ENCODE results near the gene EMC10. TPM values are rescaled to one million over a fixed set of nuclear protein-coding genes. Genes with fewer than 3 reads are reported as not detected.

The EMC10 gene
- total RNA-seq, 2 donors from 2014 or later = 60.3 to 68.0 TPM

GRCh38 chr19:50506700-50507099 lies 30.4 kb downstream of the EMC10 start:
- Histone ChIP-seq H3K36me3 (replicated peaks in 1 of 2; ENCODE audit: insufficient read depth in 1 of 2, low read depth in 2 of 2) (no peaks in the 10 kb centered on the region), H3K27ac (no peak overlapping the region), H3K4me3 (no peak overlapping the region), H3K4me1 (peaks cover 9% of the 10 kb centered on the region), H3K27me3 (no peaks in the 10 kb centered on the region), H3K9me3 (no peaks in the 10 kb centered on the region)
- TF ChIP-seq POLR2A (IDR thresholded peaks at IDR 0.05) (no peak), CTCF (IDR thresholded peaks at IDR 0.05) (no peak)
- WGBS, 2 donors = 90 to 95% methylated on average over 4 to 10 of the region's 10 CpGs
- DNase-seq (no peak), ATAC-seq (no peak)
- intact Hi-C loops (cut with DNase I) = no loop called here

- DNase-seq (no peak), ATAC-seq (no peak)
- intact Hi-C loops (cut with DNase I) = no loop called here
- 88 to 93% methylated on average over 4 to 8 of the region's 8 CpGs for WGBS, 2 donors
- Histone ChIP-seq H3K4me3 (no peak overlapping the region), H3K27ac (no peak overlapping the region), H3K9me3 (no peaks in the 10 kb centered on the region), H3K27me3 (no peaks in the 10 kb centered on the region), H3K36me3 (replicated peaks in 1 of 2; ENCODE audit: insufficient read depth in 1 of 2, low read depth in 2 of 2) (no peaks in the 10 kb centered on the region), H3K4me1 (peaks cover 9% of the 10 kb centered on the region)
- TF ChIP-seq CTCF (IDR thresholded peaks at IDR 0.05) (no peak), POLR2A (IDR thresholded peaks at IDR 0.05) (no peak)
Observed at GRCh38 chr19:50507376-50507775, 31.1 kb downstream of the EMC10 start.

- H3K27me3 ChIP-seq = no peaks in the 10 kb centered on the region
- TF ChIP-seq POLR2A (IDR thresholded peaks at IDR 0.05) (no peak), CTCF (IDR thresholded peaks at IDR 0.05) (no peak)
Observed at GRCh38 chr19:50508843-50509190, 32.5 kb downstream of the EMC10 start.

GRCh38 chr19:50509366-50509765 lies 33.1 kb downstream of the EMC10 start:
- no peaks in the 10 kb centered on the region for H3K36me3 ChIP-seq (replicated peaks in 1 of 2; ENCODE audit: insufficient read depth in 1 of 2, low read depth in 2 of 2)
- intact Hi-C loops (cut with DNase I) = no loop called here
- ATAC-seq (no peak), DNase-seq (no peak)
- no peak for TF ChIP-seq CTCF (IDR thresholded peaks at IDR 0.05)
- WGBS, 2 donors = 83 to 88% methylated on average over 11 of the region's 11 CpGs
- H3K4me3 ChIP-seq = no peak overlapping the region
- H3K4me1 ChIP-seq = peaks cover 9% of the 10 kb centered on the region
- H3K9me3 ChIP-seq = no peaks in the 10 kb centered on the region
- H3K27me3 ChIP-seq = no peaks in the 10 kb centered on the region
- no peak overlapping the region for H3K27ac ChIP-seq

More at GRCh38 chr19:50508843-50509190, 32.5 kb downstream of the EMC10 start:
- H3K27ac ChIP-seq = no peak overlapping the region
- peaks cover 9% of the 10 kb centered on the region for H3K4me1 ChIP-seq
- no peak overlapping the region for H3K4me3 ChIP-seq
- no peaks in the 10 kb centered on the region for H3K9me3 ChIP-seq
- no peaks in the 10 kb centered on the region for H3K36me3 ChIP-seq (replicated peaks in 1 of 2; ENCODE audit: insufficient read depth in 1 of 2, low read depth in 2 of 2)
- DNase-seq (no peak), ATAC-seq (no peak)
- 86% methylated on average over 3 of the region's 3 CpGs for WGBS, 2 donors
- intact Hi-C loops (cut with DNase I) = no loop called here

- Histone ChIP-seq H3K27ac (peak overlapping the region in 1 of 4 donors; percentile 53), H3K27me3 (no peaks in the 10 kb centered on the region), H3K4me1 (peaks cover 9% of the 10 kb centered on the region), H3K36me3 (replicated peaks in 1 of 2; ENCODE audit: insufficient read depth in 1 of 2, low read depth in 2 of 2) (no peaks in the 10 kb centered on the region), H3K4me3 (no peak overlapping the region), H3K9me3 (no peaks in the 10 kb centered on the region)
- intact Hi-C loops (cut with DNase I) = loop anchor here (10.0 kb wide), 1 partner anchor 605 kb away; no protein-coding TSS in a partner anchor
- DNase-seq (peak in 1 of 4 donors; percentile 30), ATAC-seq (no peak)
- 38 to 57% methylated on average over 5 to 26 of the region's 26 CpGs for WGBS, 2 donors
- TF ChIP-seq POLR2A (IDR thresholded peaks at IDR 0.05) (no peak), CTCF (IDR thresholded peaks at IDR 0.05) (no peak)
Observed at GRCh38 chr19:50510121-50510670, 33.9 kb downstream of the EMC10 start.
